CD4-positive, CD25-positive, alpha-beta regulatory T cell (primary cell): ENCODE data around the gene GLG1. TPM values are rescaled to one million over a fixed set of nuclear protein-coding genes. Genes with fewer than 3 reads are reported as not detected.
"Not testable (repeated sequence)": the region's sequence is repeated elsewhere in the genome, so short reads cannot be mapped to it uniquely, and the experiment has no call there.

Experiments used
- ATAC-seq, 2 donors: fragments of 150-1000 bp; cut with Tn5 transposase; one replicate each; pipeline ENCODE4 v1.10.0; 2021; ENCODE audit warnings: low read depth in 2 of 2, moderate number of reproducible peaks in 2 of 2, moderate library complexity in 1 of 2
- DNase-seq, 3 donors: peaks; one replicate each; pipeline versions ENCODE4 v3.0.0 to v3.0.0-alpha.2; 2012 to 2022; ENCODE audit warnings: mixed read lengths in 1 of 3
- H3K27ac ChIP-seq: one replicate; pipeline ENCODE4 v1.7.0; 2013; ENCODE audit warnings: mild to moderate bottlenecking, low read length; ENCODE audit not compliant: insufficient read depth, poor library complexity, severe bottlenecking
- H3K27me3 ChIP-seq: one replicate; pipeline ENCODE4 v1.7.0; 2013; ENCODE audit warnings: low read length; ENCODE audit not compliant: control insufficient read depth, insufficient read depth
- H3K36me3 ChIP-seq: one replicate; pipeline ENCODE4 v1.7.0; 2013; ENCODE audit warnings: mild to moderate bottlenecking, low read length, moderate library complexity; ENCODE audit not compliant: control insufficient read depth, insufficient read depth
- H3K4me1 ChIP-seq: 2 replicates; pipeline ENCODE4 v1.7.0; 2013; ENCODE audit warnings: mild to moderate bottlenecking, low read length; ENCODE audit not compliant: insufficient read depth, control insufficient read depth, poor library complexity, severe bottlenecking
- H3K4me3 ChIP-seq: one replicate; pipeline ENCODE4 v1.7.0; 2013; ENCODE audit warnings: low read depth, mild to moderate bottlenecking, low read length, moderate library complexity
- H3K9me3 ChIP-seq, 2 experiments: 1 replicate in 1 of 2; 2 replicates in 1 of 2; pipeline ENCODE4 v1.7.0; 2013; ENCODE audit warnings: low read length in 2 of 2, mild to moderate bottlenecking in 1 of 2, moderate library complexity in 1 of 2; ENCODE audit not compliant: control insufficient read depth in 2 of 2
- H3K27ac Mint-ChIP-seq, 3 donors: one replicate each; pipeline ENCODE4 v1.8.0; 2020 to 2022; ENCODE audit warnings: mild to moderate bottlenecking in 3 of 3, mixed read lengths in 3 of 3, moderate library complexity in 2 of 3
- H3K27me3 Mint-ChIP-seq: one replicate; pipeline ENCODE4 v1.8.0; 2022; ENCODE audit warnings: mild to moderate bottlenecking, mixed read lengths
- H3K36me3 Mint-ChIP-seq: one replicate; pipeline ENCODE4 v1.8.0; 2020; ENCODE audit warnings: mixed read lengths
- H3K4me1 Mint-ChIP-seq, 4 donors: one replicate each; pipeline ENCODE4 v1.8.0; 2020 to 2022; ENCODE audit warnings: mixed read lengths in 4 of 4, mild to moderate bottlenecking in 1 of 4
- H3K4me3 Mint-ChIP-seq, 4 donors: one replicate each; pipeline ENCODE4 v1.8.0; 2020 to 2022; ENCODE audit warnings: mild to moderate bottlenecking in 4 of 4, mixed read lengths in 4 of 4, moderate library complexity in 3 of 4
- H3K9me3 Mint-ChIP-seq, 7 donors: one replicate each; pipeline ENCODE4 v1.8.0; 2020 to 2022; ENCODE audit warnings: mixed read lengths in 7 of 7, mild to moderate bottlenecking in 3 of 7, moderate library complexity in 2 of 7
- polyA plus RNA-seq, 4 donors: library from polyadenylated mRNA; unstranded; fragments of 300-500 nt; fragmentation: Illumina TruSeq; gene quantifications; one replicate each; pipeline ENCODE4 v1.2.3, GENCODE V29; 2021
- total RNA-seq: library from RNA; stranded (reverse); gene quantifications from one replicate; pipeline ENCODE4 v1.2.3, GENCODE V29; 2022

Gene GLG1
- 202 TPM for total RNA-seq
- polyA plus RNA-seq = 100 to 1,000 TPM; 147 to 156 (median 152) TPM

DNA sequence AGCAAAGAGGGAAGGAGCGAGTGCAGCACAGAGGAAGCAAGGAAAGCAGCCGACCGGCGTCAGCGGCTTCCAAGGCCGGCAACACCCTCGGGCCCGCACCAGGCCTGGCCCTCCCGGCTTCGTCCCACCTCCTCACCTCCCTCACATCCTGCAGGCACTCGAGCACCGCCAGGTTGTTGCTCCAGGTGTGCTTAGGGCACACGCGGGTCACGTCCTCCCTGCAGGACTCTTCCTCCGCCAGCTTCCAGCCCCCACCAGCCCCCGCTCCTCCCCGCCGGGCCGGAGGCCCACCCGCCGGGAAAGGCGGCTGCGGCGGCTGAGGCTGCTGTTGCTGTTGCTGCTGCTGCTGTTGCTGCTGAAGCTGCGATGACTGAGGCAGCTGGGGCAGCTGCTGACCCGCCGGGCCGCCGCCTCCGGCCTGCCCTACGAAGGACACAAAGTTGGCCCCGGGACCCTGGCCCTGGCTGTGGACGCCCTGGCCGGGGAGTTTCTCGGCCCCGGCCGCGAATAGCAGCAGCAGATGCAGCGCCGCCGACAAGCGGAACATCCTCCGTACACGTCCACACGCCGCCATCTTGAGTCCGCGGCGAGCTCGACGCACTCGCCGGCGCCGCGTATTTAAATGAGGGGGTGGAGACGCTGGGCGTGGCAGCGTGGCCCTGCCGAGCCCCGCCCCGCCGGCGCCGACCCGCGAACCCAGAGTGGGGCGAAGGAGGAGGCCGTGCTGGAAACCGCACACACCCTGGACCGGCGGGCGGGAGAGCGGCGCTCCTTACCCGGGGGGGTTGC, at the start of gene GLG1:
Gene GLG1 (minus strand): TSS at position 594 of the 789 bp plus-strand sequence. CDS start 20 bp downstream, at position 574.
- no peaks in the 10 kb centered on the region for H3K36me3 ChIP-seq
- peak; percentile 88 to 96 (median 93) for DNase-seq
- no peaks in the 10 kb centered on the region for H3K36me3 Mint-ChIP-seq

DNA sequence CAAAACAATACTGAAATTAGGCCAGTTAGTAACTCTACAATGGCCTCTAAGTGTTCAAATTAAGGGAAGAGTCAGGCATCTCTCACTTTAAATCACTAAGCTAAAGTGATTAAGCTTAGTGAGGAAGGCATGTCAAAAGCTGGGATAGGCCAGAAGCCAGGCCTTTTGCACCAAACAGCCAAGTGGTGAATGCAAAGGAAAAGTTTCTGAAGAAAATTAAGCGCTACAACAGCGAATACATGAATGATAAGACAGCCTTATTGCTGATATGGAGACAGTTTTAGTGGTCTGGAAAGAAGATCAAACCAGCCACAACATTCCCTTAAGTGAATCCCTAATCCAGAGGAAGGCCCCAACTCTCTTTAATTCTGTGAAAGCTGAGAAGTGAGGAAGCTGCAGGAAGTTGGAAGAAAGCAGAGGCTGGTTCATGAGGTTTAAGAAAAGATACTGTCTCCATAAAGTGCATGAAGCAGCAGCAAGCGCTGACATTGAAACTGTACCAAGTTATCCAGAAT, 47.7 kb upstream of the GLG1 start:
- Mint-ChIP-seq H3K4me3 (peak overlapping the region in 1 of 4 donors; percentile 29), H3K36me3 (peaks cover 21% of the 10 kb centered on the region), H3K27me3 (no peaks in the 10 kb centered on the region), H3K9me3 (peaks cover 0 to 1% (median 0%) of the 10 kb centered on the region in 7 donors), H3K27ac (peak overlapping the region in 2 of 3 donors; percentile 12 to 43), H3K4me1 (peaks cover 37 to 78% (median 59%) of the 10 kb centered on the region in 4 donors)
- Histone ChIP-seq H3K36me3 (peaks cover 47% of the 10 kb centered on the region), H3K4me3 (peak overlapping the region; percentile 35), H3K4me1 (peaks cover 32% of the 10 kb centered on the region), H3K27me3 (no peaks in the 10 kb centered on the region), H3K27ac (peak overlapping the region; percentile 55), H3K9me3 (no peaks in the 10 kb centered on the region)
- ATAC-seq (no peak), DNase-seq (no peak)

More for the DNA sequence above, at the start of gene GLG1:
- Histone ChIP-seq H3K4me1 (peaks cover 63% of the 10 kb centered on the region), H3K27me3 (no peaks in the 10 kb centered on the region), H3K9me3 (no peaks in the 10 kb centered on the region), H3K27ac (peak within 1 kb of the TSS; percentile 92), H3K4me3 (peak within 1 kb of the TSS; percentile 96)
- Mint-ChIP-seq H3K9me3 (no peaks in the 10 kb centered on the region), H3K27me3 (no peaks in the 10 kb centered on the region), H3K27ac (peak within 1 kb of the TSS; percentile 95 to 98 (median 97)), H3K4me1 (peaks cover 27 to 66% (median 45%) of the 10 kb centered on the region in 4 donors), H3K4me3 (peak within 1 kb of the TSS; percentile 89 to 99 (median 94))
- ATAC-seq = peak; percentile 95 to 97

DNA sequence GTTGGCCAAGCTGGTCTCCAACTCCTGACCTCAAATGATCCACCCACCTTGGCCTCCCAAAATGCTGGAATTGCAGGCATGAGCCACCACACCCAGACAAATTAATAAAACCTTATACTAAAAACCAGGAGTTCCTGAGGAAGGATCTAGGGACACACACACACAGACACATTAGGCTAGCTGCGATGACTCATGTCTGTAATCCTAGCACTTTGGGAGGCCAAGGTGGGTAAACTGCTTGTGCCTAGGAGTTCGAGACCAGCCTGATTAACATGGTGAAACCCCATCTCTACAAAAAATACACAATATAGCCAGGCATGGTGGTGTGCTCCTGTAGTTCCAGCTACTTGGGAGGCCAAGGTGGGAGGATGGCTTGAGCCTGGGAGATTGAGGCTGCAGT, 46.0 kb upstream of the GLG1 start:
- H3K27ac Mint-ChIP-seq = peak overlapping the region; percentile 31 to 83 (median 64)
- DNase-seq, H3K4me3 ChIP-seq, H3K27me3 ChIP-seq, H3K36me3 Mint-ChIP-seq, H3K27me3 Mint-ChIP-seq, H3K9me3 Mint-ChIP-seq, ATAC-seq, H3K9me3 ChIP-seq, H3K4me3 Mint-ChIP-seq: not testable (repeated sequence)
- Histone ChIP-seq H3K4me1 (peaks cover 18% of the 10 kb centered on the region), H3K27ac (peak overlapping the region; percentile 24), H3K36me3 (peaks cover 45% of the 10 kb centered on the region)
- H3K4me1 Mint-ChIP-seq = peaks cover 25 to 61% (median 46%) of the 10 kb centered on the region in 4 donors

DNA sequence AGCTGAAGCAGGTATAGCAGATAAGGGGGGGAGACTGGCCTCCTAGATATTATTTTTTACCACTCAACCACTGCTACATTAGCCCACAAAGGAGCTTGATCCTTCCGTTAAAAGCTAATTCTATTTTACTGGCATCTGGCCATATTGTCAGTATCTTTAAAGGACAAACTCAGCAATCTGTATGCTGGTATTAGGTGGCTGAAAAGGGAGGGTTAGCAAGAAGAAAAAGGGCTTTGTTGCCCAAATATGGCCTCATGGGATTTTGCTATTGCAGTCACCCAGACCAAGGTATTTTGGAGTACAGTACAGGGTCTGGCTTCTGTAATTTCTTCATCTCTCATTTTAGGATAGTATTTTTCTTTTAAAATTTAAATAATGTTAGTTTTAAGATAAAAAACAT, 45.3 kb upstream of the GLG1 start:
- Histone ChIP-seq H3K4me1 (peaks cover 13% of the 10 kb centered on the region), H3K4me3 (no peak overlapping the region), H3K9me3 (no peaks in the 10 kb centered on the region), H3K27me3 (no peaks in the 10 kb centered on the region), H3K27ac (no peak overlapping the region), H3K36me3 (peaks cover 47% of the 10 kb centered on the region)
- Mint-ChIP-seq H3K4me1 (peaks cover 21 to 57% (median 43%) of the 10 kb centered on the region in 4 donors), H3K36me3 (peaks cover 6% of the 10 kb centered on the region), H3K4me3 (no peak overlapping the region), H3K27ac (peak overlapping the region in 2 of 3 donors; percentile 5 to 26), H3K9me3 (peaks cover 0 to 1% (median 0%) of the 10 kb centered on the region in 7 donors), H3K27me3 (no peaks in the 10 kb centered on the region)
- DNase-seq = no peak
- no peak for ATAC-seq

DNA sequence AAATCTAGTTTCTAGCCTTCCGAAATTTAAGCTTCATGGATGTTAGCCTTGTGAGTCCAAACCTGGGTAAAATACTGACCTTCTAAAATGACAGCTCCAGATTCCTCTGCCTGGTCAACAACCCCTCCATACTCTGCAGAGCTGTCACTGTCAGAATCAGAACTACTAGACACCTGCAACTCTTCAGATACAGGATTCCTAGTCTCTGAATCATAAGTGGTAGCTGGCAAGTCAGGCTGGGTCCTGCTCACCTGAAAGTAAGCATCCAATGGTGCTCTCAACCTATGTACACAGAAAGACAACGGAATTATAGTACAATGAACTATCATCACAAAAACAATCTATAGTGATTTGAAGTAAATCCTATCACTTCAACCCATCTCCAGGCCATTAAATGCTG, 44.9 kb upstream of the GLG1 start:
- no peaks in the 10 kb centered on the region for H3K9me3 ChIP-seq
- Mint-ChIP-seq H3K4me1 (peaks cover 21 to 53% (median 41%) of the 10 kb centered on the region in 4 donors), H3K27ac (peak overlapping the region in 2 of 3 donors; percentile 5 to 26), H3K9me3 (peaks cover 0 to 1% (median 0%) of the 10 kb centered on the region in 7 donors), H3K4me3 (no peak overlapping the region), H3K36me3 (peaks cover 4% of the 10 kb centered on the region), H3K27me3 (no peaks in the 10 kb centered on the region)
- H3K36me3 ChIP-seq = peaks cover 47% of the 10 kb centered on the region
- no peak overlapping the region for H3K27ac ChIP-seq
- ATAC-seq = no peak
- H3K4me1 ChIP-seq = peaks cover 13% of the 10 kb centered on the region
- H3K4me3 ChIP-seq = no peak overlapping the region
- DNase-seq = no peak
- H3K27me3 ChIP-seq = no peaks in the 10 kb centered on the region

DNA sequence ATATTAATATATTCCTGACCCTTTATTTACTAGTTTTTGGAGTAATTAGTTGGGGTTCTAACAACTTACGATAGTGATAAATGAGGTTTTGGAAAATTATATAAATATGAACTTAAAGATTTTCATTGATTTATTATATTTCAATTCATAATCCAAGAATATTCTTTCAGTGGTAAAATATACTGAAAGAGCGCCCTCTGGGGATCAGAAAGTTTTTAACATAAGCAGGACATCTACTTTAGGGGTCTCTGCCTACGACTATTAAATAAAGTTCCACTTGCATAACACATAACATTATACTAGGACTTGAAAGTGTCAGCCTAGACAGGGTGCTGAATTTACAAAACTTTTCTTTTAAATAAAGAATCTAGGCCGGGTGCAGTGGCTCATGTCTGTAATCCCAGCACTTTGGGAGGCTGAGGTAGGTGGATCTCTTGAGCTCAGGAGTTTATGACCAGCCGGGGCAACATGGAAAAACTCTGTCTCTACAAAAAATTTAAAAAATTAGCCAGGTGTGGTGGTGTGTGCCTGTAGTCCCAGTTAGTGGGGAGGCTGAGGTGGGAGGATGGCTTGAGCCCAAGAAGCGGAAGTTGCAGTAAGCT, 44.2 kb upstream of the GLG1 start:
- no peak overlapping the region for H3K4me3 Mint-ChIP-seq
- Histone ChIP-seq H3K4me3 (no peak overlapping the region), H3K36me3 (peaks cover 48% of the 10 kb centered on the region)

DNA sequence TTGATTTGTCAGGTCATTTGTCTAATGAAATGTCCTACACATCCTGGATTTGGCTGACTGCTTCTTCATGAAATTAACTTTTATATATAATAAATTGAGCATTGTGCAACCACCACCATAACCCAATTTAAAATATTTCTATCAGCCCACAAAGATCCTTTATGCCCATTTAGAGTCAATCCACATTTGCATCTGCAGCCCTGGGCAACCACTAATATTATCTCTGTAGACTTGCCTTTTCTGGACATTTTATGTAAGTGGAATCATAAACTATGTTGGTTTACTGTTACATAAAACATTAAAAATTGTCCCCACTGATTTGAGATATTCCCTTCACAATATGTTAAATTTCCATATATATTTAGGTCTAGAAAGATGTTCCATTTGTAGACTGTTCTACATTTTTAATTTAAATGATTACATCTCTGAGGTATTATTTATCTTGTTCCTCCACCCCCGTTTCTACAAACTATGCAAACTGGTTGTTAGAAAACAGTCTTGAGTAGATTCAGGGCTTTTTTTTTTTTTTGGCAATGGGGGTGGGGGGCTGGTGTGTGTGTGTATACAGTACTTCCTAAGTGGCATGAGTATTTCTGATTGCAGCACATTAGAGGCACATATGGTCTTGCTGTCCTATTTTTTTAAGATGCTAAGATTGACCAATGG, 43.1 kb upstream of the GLG1 start:
- Histone ChIP-seq H3K36me3 (peaks cover 56% of the 10 kb centered on the region), H3K4me3 (no peak overlapping the region), H3K9me3 (no peaks in the 10 kb centered on the region), H3K4me1 (peaks cover 11% of the 10 kb centered on the region), H3K27ac (no peak overlapping the region), H3K27me3 (no peaks in the 10 kb centered on the region)
- Mint-ChIP-seq H3K4me3 (no peak overlapping the region), H3K4me1 (peaks cover 15 to 37% (median 28%) of the 10 kb centered on the region in 4 donors), H3K27me3 (no peaks in the 10 kb centered on the region), H3K36me3 (no peaks in the 10 kb centered on the region), H3K27ac (peak overlapping the region in 1 of 3 donors; percentile 58), H3K9me3 (no peaks in the 10 kb centered on the region)
- ATAC-seq (no peak), DNase-seq (no peak)

More for the DNA sequence above, 44.2 kb upstream of the GLG1 start:
- DNase-seq (peak in 1 of 3 donors; percentile 26), ATAC-seq (no peak)
- Histone ChIP-seq H3K27me3 (no peaks in the 10 kb centered on the region), H3K4me1 (peaks cover 13% of the 10 kb centered on the region), H3K9me3 (no peaks in the 10 kb centered on the region), H3K27ac (no peak overlapping the region)
- Mint-ChIP-seq H3K27ac (peak overlapping the region; percentile 5 to 78 (median 23)), H3K9me3 (no peaks in the 10 kb centered on the region), H3K4me1 (peaks cover 21 to 47% (median 36%) of the 10 kb centered on the region in 4 donors), H3K27me3 (no peaks in the 10 kb centered on the region), H3K36me3 (no peaks in the 10 kb centered on the region)
